NCI-H2227 treated with DMSO at 0.1 percent for 48 hours (cell line): ENCODE data around the gene CHST9.
"Not testable (repeated sequence)": the region's sequence is repeated elsewhere in the genome, so short reads cannot be mapped to it uniquely, and the experiment has no call there.

Experiments used
- DNase-seq: peaks from one replicate; lab custom pipeline; 2025; lab: John Stamatoyannopoulos, UW

CHST9 gene

GRCh38 chr18:27171993-27172392 is 13.1 kb downstream of the CHST9 start:
- DNase-seq: no peak

DNA sequence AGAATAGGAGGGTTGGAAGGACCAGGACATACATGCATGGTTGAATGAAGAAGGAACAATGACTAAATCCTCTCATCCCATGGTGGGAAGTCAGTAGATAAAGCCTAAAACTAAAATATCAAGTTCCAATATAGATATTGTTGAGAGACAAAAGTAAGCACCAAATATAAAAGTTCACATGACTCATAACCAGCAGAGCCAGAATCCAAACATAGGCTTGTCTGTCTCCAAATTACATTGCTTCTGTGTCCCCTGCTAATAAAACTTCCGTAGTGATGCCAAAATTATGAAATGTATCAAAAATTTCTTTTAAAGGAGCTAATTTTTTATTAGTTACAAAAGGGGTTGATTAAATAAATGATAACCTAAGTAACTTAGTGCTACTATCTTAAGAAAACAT is 19.7 kb downstream of the CHST9 start:
- DNase-seq: no peak

- no peak for DNase-seq
Measured at GRCh38 chr18:27164905-27165304, 20.2 kb downstream of the CHST9 start.

GRCh38 chr18:27163197-27163716 is 21.9 kb downstream of the CHST9 start:
- DNase-seq: not testable (repeated sequence)

GRCh38 chr18:27149240-27149639 is 35.9 kb downstream of the CHST9 start:
- not testable (repeated sequence) for DNase-seq

DNA sequence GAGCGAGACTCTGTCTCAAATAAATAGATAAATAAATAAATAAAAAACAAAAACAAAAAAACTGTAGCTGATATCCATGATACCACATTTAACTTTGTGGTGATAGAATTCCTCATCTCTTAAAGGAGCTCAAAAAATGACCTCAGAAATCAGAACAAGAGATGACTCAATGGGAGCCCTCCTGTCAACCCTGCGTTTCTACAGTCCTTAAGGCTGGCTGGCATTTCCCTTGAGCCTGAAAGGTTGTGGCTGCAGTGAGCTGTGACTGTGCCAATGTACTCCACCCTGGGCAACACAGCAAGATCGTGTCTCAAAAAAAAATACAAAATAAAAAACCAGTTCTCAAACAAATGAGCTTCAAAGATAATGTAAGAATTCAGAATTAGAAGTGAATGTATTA is 40.4 kb downstream of the CHST9 start:
- no peak for DNase-seq

DNA sequence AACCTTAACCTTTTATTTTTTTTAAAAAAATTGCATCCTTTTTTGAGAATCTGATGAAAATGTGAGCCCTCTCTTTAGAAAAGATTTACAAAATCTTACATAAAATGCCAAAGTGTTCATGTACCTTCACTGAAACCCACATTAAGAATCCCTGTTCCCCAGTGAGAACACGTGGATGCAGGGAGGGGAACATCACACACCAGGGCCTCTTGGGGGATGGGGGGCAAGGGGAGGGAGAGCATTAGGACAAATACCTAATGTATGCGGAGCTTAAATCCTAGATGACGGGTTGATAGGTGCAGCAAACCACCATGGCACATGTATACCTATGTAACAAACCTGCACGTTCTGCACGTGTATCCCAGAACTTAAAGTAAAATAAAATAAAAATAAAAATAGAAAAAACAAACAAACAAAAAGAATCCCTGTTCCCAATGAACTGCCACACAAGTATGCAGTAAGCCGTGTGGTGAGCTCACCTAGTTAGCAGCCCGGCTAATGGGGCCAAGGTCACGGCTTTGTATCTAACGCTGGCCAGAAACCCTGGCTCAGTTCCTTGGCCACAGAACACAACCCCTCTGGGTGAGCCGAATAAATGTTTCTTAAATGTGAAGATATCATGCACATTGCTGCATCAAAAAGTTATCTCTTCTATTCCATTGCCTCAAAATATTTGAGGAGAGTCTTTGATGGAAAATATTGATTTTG is 41.4 kb downstream of the CHST9 start:
- no peak for DNase-seq

DNA sequence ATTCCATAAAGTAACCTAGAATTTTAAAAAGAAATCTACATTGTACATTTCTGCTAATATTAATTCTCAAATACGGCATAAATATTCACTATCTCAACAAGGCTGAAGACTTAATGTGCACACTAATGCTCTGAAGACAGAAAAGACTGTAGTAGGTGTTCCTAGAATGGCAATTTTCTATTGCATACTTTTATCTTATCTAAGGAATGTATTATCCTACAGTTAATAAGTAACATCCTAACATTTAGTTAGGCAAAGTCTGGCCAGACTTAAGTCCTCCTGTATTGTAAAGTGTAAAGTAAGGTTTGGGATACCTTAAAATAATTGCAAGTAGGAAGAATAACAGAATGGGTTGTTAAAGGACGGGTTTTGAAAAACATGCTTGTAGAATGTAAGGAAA is 42.2 kb downstream of the CHST9 start:
- no peak for DNase-seq

GRCh38 chr18:27141876-27142275 is 43.2 kb downstream of the CHST9 start:
- no peak for DNase-seq

GRCh38 chr18:27138079-27138478 is 47.0 kb downstream of the CHST9 start:
- no peak for DNase-seq

GRCh38 chr18:27136208-27136535 is 48.9 kb downstream of the CHST9 start:
- DNase-seq: no peak

GRCh38 chr18:27135504-27136207 is 49.5 kb downstream of the CHST9 start:
- no peak for DNase-seq

GRCh38 chr18:27130065-27130630 is 55.0 kb downstream of the CHST9 start:
- no peak for DNase-seq

DNA sequence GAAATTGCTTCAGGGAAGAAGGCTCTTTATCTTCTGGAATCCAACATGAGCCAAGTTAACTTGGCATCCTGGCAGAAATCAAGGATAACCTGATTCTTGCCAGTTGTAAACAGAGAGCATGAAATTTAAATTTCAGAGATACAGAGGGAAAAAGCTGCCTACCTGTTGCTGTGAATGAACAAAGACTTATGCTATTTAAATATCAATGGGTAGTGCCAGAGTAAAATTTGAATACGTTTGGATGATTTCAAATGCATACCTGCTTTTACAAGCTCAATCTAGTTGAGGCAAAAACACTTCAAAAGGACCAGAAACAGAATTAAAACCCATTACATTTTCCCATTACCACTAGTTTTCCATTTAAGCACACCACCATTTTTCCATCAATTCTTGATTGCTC is 60.9 kb downstream of the CHST9 start:
- no peak for DNase-seq

DNA sequence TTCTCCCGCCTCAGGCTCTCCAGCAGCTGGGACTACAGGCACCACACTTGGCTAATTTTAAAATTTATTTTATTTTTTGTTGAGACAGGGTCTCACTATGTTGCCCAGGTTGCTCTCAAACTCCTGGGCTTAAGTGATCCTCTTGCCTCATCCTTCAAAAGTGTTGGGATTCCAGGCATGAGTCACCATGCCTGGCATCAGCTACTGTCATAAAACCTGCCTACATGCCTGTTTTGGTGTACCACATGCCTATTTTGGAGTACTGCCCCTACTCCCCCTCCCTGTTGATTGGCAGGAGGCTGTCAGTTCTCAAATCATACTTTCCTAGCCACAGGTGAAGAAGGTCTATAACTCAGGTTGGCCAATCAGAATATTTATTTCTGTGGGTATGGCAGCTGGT is 64.0 kb downstream of the CHST9 start:
- no peak for DNase-seq

- DNase-seq: no peak
Measured at GRCh38 chr18:27120246-27120645, 64.9 kb downstream of the CHST9 start.

DNA sequence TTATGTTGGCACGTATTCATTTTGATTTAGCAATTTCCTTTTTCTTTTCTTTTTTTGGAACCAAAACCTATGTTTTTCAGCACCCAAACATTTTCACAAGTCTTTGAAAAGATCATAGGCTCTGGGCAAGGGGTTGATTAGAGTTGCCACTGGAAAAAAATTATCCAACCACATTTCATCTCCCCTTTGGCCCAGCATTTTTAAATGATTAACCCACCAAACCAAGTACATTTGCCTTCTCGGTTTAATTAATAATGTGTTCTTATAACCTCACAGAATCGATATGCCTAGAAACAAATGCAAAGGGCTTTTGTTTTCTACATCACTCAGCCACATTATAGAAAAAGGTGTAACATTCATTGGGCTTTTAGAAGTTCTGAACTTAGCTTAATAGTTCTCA is 66.1 kb downstream of the CHST9 start:
- DNase-seq: no peak

- DNase-seq: no peak
Measured at GRCh38 chr18:27114842-27115241, 70.3 kb downstream of the CHST9 start.

DNA sequence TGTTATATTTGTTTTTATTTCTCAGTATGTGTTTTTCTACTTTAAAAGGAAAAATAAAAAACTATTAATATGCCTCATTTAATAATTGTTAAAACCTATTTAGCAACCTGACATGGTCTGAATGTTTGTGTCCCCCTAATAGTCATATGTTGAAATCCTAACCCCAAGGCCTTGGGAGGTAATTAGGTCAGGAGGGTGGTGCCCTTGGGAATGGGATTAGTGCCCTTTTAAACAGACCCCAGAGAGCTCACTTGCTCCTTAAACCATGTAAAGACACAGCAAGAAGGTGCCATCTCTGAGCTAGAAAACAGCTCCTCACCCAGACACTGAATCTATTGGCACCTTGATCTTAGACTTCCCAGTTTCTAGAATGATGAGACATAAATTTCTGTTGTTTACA is 71.8 kb downstream of the CHST9 start:
- DNase-seq: no peak

DNA sequence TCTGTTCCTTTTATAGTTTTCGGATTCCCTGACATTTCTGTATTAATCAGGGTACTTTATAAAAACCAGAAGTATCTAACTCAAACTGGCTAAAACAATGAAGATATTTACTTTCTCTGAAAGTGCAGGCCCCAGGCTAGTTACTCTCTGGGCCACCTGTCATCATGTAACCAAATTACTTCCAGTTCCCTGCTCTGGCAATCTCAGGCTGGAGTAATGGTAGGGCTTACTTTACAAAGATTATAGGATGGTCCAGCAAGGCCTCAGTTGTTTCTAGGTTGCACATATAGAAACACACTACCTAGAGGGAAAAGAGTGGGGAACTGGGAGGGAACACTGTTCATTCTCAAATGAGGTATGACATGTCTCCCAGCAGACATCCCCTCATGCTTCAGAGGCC is 74.8 kb downstream of the CHST9 start:
- no peak for DNase-seq

GRCh38 chr18:27109451-27109850 is 75.7 kb downstream of the CHST9 start:
- peak; percentile 3 for DNase-seq

DNA sequence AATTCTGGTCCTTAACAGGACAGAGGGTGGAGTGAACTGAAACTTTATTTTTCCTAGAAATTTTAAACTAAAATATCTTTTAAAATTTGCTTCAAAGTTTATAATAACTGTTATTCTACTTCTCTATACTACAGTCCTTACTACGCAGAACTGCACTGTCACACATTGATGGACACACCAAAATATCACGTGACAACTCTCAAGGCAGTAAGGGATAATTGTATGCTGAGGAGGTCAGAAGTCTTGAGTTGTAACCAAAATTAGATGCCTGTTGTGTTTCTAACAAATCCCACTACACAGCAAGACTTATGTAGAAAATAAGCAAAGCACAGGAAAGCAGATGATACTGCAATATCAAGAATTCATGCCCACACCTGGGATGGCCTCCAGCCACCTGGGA is 76.3 kb downstream of the CHST9 start:
- no peak for DNase-seq

DNA sequence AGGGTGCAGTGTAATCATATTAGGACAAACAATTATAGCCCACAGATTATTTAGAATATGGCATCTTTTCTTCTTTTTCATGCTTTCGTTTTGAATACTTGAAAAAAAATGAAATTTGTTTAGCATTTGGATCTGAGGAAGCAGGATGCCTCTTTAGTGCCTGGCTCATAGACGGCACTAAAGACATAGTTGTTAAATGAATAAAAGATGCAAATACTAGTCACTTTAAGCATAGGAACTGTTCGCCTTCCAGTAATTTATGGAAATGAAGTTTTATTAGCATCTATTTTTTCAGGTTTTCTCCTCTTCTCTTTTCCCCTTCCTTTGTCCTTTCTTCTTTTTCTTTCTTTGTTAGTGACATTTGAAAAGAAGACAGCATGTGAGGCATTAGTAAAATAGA is 80.4 kb downstream of the CHST9 start:
- DNase-seq: no peak
